Measurements from ENCODE around the gene HIGD2A.
A peak's percentile ranks its signal among the peaks of the same experiment; 100 is the strongest.

Gene HIGD2A

DNA sequence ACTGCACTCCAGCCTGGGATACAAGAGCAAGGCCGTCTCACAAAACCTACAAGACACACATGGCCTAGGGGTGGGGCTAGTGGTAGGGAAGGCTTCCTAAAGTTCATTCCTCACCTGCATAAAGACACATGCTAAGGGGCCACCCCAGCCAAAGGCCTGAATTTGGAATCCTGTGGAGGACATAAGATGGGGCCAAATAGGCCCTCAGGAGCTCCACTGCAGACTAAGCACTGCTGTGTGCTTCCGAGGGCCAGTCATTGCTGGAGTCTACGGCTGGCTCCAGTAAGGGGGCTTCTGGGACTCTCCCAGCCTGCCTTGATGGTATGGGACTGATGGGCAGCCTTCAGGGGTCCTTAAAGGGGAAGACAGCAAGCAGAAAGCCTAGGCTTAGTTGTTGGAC lies 5.8 kb upstream of the HIGD2A start:
- Mint-ChIP-seq H3K27ac (no peak overlapping the region), H3K9me3 (no peaks in the 10 kb centered on the region), H3K27me3 (no peaks in the 10 kb centered on the region), H3K36me3 (peaks cover 53% of the 10 kb centered on the region), H3K4me3 (no peak overlapping the region), H3K4me1 (peaks cover 22% of the 10 kb centered on the region)
- DNase-seq: no peak
- CTCF ChIA-PET: no interaction called here

- DNase-seq: no peak
- no peaks in the 10 kb centered on the region for H3K9me3 Mint-ChIP-seq
- no peaks in the 10 kb centered on the region for H3K27me3 Mint-ChIP-seq
- CTCF ChIA-PET: no interaction called here
- peaks cover 22% of the 10 kb centered on the region for H3K4me1 Mint-ChIP-seq
- no peak overlapping the region for H3K4me3 Mint-ChIP-seq
- peaks cover 53% of the 10 kb centered on the region for H3K36me3 Mint-ChIP-seq
- no peak overlapping the region for H3K27ac Mint-ChIP-seq
Measured at GRCh38 chr5:176383248-176383905, 5.2 kb upstream of the HIGD2A start.

DNA sequence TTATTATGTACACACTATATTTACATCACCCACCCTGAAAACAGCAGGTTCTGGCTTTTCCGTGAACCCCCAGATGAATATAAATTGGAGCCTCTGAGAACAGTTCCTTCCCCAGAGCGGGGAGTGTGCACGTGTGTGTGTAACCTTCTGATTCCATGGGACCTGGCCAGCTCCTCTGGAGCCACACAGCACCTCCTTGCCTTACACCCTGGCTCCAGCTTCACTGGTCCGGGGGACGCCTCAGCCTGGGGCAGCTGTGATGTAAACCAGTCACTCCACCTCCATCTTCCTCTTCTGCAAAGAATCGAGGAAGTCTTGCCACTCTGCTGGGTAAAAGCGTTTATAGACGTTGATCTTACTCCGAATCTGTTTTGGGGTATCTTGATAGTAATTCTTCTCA lies 4.6 kb upstream of the HIGD2A start:
- peaks cover 53% of the 10 kb centered on the region for H3K36me3 Mint-ChIP-seq
- H3K4me3 Mint-ChIP-seq: no peak overlapping the region
- no peak for DNase-seq
- H3K27ac Mint-ChIP-seq: peak overlapping the region; percentile 37
- H3K4me1 Mint-ChIP-seq: peaks cover 22% of the 10 kb centered on the region
- no peaks in the 10 kb centered on the region for H3K27me3 Mint-ChIP-seq
- no peaks in the 10 kb centered on the region for H3K9me3 Mint-ChIP-seq
- CTCF ChIA-PET: no interaction called here

DNA sequence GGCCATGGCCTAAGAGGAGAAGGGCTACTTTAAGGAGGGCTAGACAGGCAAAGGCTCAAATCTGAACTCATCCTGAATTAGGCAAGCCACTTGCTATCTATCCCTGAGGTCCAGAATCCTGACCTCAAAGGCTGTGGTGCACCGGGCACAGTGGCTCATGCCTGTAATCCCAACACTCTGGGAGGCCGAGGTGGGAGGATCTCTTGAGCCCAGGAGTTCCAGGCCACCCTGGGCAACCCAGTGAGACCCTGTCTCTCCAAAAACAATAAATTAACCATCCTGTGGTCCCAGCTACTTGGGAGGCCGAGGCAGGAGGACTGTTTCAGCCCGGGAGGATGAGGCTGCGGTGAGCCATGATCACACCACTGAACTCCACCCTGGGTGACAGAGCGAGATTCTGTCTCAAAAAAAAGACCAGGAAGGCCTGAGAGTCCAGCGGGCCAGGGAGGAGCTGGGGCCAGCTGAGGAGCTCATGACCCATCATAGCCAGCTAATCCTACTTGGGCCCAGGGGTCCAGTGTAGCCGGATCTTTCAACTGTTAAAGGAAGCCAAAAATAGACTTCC lies 4.1 kb upstream of the HIGD2A start:
- Mint-ChIP-seq H3K9me3 (no peaks in the 10 kb centered on the region), H3K36me3 (peaks cover 52% of the 10 kb centered on the region), H3K4me1 (peaks cover 23% of the 10 kb centered on the region), H3K27me3 (no peaks in the 10 kb centered on the region), H3K4me3 (no peak overlapping the region), H3K27ac (peak overlapping the region; percentile 37)
- CTCF ChIA-PET: no interaction called here
- DNase-seq: no peak

- CTCF ChIA-PET: interaction anchor here (0.9 kb wide), 1 partner anchor 23 kb away, joined by 3 read pairs; no protein-coding TSS in a partner anchor
- no peak for DNase-seq
- Mint-ChIP-seq H3K4me1 (peaks cover 27% of the 10 kb centered on the region), H3K9me3 (no peaks in the 10 kb centered on the region), H3K36me3 (peaks cover 49% of the 10 kb centered on the region), H3K27ac (no peak overlapping the region), H3K4me3 (no peak overlapping the region), H3K27me3 (no peaks in the 10 kb centered on the region)
Measured at GRCh38 chr5:176384991-176385390, 3.6 kb upstream of the HIGD2A start.

- Mint-ChIP-seq H3K36me3 (peaks cover 52% of the 10 kb centered on the region), H3K4me3 (peak overlapping the region; percentile 88), H3K27me3 (no peaks in the 10 kb centered on the region), H3K27ac (peak overlapping the region; percentile 16), H3K9me3 (no peaks in the 10 kb centered on the region), H3K4me1 (peaks cover 34% of the 10 kb centered on the region)
- DNase-seq: no peak
- CTCF ChIA-PET: no interaction called here
Measured at GRCh38 chr5:176386491-176386890, 2.1 kb upstream of the HIGD2A start.

DNA sequence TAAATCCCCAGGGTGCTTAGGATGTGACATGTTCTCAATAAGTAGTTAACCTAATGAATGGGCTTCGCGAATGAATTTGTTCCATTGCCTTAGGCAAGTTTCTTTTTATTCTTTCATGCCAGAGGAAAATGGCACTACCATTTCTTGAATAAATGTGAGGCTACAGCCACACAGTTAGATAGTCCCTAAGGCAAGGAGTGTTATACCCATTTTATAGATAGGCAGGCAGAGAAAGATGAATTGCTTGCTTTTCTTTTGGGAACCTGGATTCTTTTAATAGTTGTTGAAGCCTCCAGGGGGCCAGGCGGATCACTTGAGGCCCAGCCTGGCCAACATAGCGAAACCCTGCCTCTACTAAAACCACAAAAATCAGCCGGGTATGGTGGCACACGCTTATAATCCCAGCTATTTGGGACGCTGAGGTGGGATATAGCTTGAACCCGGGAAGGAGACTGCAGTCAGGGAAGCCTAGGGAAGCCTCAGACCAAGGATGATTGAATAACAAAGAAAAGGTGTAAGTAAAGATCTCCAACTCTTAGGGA lies 1.1 kb upstream of the HIGD2A start:
- peak overlapping the region; percentile 88 for H3K4me3 Mint-ChIP-seq
- no peaks in the 10 kb centered on the region for H3K27me3 Mint-ChIP-seq
- H3K27ac Mint-ChIP-seq: peak overlapping the region; percentile 99
- no peaks in the 10 kb centered on the region for H3K9me3 Mint-ChIP-seq
- peaks cover 34% of the 10 kb centered on the region for H3K4me1 Mint-ChIP-seq
- CTCF ChIA-PET: interaction anchor here (0.7 to 1.0 kb wide), 2 partner anchors 27 to 659 kb away, joined by 3 read pairs; no protein-coding TSS in a partner anchor
- H3K36me3 Mint-ChIP-seq: peaks cover 50% of the 10 kb centered on the region
- DNase-seq: no peak

- Mint-ChIP-seq H3K27ac (peak overlapping the region; percentile 99), H3K27me3 (no peaks in the 10 kb centered on the region)
- CTCF ChIA-PET: interaction anchor here (1.0 kb wide), 1 partner anchor 28 kb away, joined by 3 read pairs; no protein-coding TSS in a partner anchor
Measured at GRCh38 chr5:176388003-176388443, 528 bp upstream of the HIGD2A start.

DNA sequence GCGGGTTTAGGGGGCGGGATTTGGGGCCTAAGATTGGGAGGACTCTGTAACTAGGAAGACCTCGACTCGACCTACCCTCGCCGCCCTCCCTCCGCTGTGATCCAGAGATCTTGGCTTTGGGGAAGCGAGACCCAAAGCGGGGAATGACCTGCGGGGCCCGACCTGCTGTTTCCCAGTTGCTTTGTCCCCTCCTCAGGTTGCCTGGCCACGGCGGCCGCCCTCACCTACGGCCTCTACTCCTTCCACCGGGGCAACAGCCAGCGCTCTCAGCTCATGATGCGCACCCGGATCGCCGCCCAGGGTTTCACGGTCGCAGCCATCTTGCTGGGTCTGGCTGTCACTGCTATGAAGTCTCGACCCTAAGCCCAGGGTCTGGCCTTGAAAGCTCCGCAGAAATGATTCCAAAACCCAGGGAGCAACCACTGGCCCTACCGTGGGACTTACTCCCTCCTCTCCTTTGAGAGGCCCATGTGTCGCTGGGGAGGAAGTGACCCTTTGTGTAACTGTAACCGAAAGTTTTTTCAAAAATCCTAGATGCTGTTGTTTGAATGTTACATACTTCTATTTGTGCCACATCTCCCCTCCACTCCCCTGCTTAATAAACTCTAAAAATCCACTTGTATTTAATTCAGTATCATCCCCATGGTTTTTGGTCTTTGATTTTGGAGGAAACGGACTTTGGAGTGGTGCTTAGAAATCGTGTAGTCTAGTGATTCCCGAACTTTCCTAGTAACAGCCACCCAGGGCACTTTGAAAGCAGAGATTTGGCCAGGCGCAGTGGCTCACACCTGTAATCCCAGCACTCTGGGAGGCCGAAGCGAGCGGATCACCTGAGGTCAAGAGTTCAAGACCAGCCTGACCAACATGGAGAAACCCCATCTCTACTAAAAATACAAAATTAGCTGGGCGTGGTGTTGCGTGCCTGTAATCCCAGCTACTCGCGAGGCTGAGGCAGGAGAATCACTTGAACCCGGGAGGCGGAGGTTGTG lies 878 bp downstream of the HIGD2A start:
- Mint-ChIP-seq H3K36me3 (peaks cover 40% of the 10 kb centered on the region), H3K9me3 (no peaks in the 10 kb centered on the region), H3K4me3 (peak overlapping the region; percentile 88), H3K27me3 (no peaks in the 10 kb centered on the region), H3K4me1 (peaks cover 34% of the 10 kb centered on the region), H3K27ac (peak overlapping the region; percentile 99)
- CTCF ChIA-PET: no interaction called here
- no peak for DNase-seq

More at GRCh38 chr5:176388003-176388443, 528 bp upstream of the HIGD2A start:
- H3K4me1 Mint-ChIP-seq: peaks cover 34% of the 10 kb centered on the region
- H3K4me3 Mint-ChIP-seq: peak overlapping the region; percentile 88
- DNase-seq: no peak
- H3K9me3 Mint-ChIP-seq: no peaks in the 10 kb centered on the region
- H3K36me3 Mint-ChIP-seq: peaks cover 47% of the 10 kb centered on the region

GRCh38 chr5:176391479-176391878 lies 2.9 kb downstream of the HIGD2A start:
- CTCF ChIA-PET: no interaction called here
- no peak for DNase-seq
- peaks cover 24% of the 10 kb centered on the region for H3K4me1 Mint-ChIP-seq
- peaks cover 25% of the 10 kb centered on the region for H3K36me3 Mint-ChIP-seq
- no peak overlapping the region for H3K4me3 Mint-ChIP-seq
- no peaks in the 10 kb centered on the region for H3K27me3 Mint-ChIP-seq
- peak overlapping the region; percentile 72 for H3K27ac Mint-ChIP-seq
- H3K9me3 Mint-ChIP-seq: no peaks in the 10 kb centered on the region

DNA sequence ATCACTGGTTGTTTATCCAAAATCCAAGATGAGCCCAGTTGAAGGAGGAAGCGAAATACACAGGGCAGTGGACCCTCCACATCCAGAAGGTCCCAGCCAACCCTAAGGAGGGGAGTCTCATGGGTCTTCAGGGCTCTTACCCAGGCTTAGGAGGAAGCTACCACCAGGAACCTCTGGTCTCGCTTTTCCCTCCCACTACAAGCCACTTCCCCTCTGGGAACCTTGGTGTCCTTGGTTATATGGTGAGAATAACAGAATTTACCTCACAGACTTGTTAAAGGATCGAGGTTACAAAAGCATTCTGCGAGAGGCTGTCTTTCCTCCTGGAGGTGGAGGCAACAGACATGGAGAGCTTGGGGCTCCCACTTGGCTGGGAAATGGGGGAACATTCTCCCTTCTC lies 3.4 kb downstream of the HIGD2A start:
- H3K36me3 Mint-ChIP-seq: peaks cover 22% of the 10 kb centered on the region
- no peak overlapping the region for H3K4me3 Mint-ChIP-seq

GRCh38 chr5:176392526-176392925 lies 4.0 kb downstream of the HIGD2A start:
- Mint-ChIP-seq H3K9me3 (no peaks in the 10 kb centered on the region), H3K36me3 (peaks cover 19% of the 10 kb centered on the region), H3K4me3 (no peak overlapping the region), H3K4me1 (peaks cover 14% of the 10 kb centered on the region), H3K27me3 (no peaks in the 10 kb centered on the region), H3K27ac (no peak overlapping the region)
- no peak for DNase-seq
- CTCF ChIA-PET: no interaction called here

More for the DNA sequence above, 3.4 kb downstream of the HIGD2A start:
- CTCF ChIA-PET: no interaction called here
- Mint-ChIP-seq H3K9me3 (no peaks in the 10 kb centered on the region), H3K27ac (peak overlapping the region; percentile 42), H3K4me1 (peaks cover 19% of the 10 kb centered on the region), H3K27me3 (no peaks in the 10 kb centered on the region)
- DNase-seq: no peak

- Mint-ChIP-seq H3K4me1 (peaks cover 14% of the 10 kb centered on the region), H3K36me3 (peaks cover 26% of the 10 kb centered on the region), H3K9me3 (no peaks in the 10 kb centered on the region), H3K27me3 (no peaks in the 10 kb centered on the region), H3K27ac (no peak overlapping the region), H3K4me3 (no peak overlapping the region)
- CTCF ChIA-PET: no interaction called here
- DNase-seq: no peak
Measured at GRCh38 chr5:176394096-176394495, 5.5 kb downstream of the HIGD2A start.

All from activated naive CD4-positive, alpha-beta T cell treated with anti-CD3 and anti-CD28 coated beads, Interleukin-2, amount 10 ng/mL, durations not matched to agents 7 days and 5 days (primary cell).